ENCODE measurements around the gene ADAMTSL2. TPM values are rescaled to one million over a fixed set of nuclear protein-coding genes. Genes with fewer than 3 reads are reported as not detected.

Gene ADAMTSL2
- polyA plus RNA-seq, 1 of the 3 experiments (the other 2 are of a cell fraction) = 0.21 TPM

DNA sequence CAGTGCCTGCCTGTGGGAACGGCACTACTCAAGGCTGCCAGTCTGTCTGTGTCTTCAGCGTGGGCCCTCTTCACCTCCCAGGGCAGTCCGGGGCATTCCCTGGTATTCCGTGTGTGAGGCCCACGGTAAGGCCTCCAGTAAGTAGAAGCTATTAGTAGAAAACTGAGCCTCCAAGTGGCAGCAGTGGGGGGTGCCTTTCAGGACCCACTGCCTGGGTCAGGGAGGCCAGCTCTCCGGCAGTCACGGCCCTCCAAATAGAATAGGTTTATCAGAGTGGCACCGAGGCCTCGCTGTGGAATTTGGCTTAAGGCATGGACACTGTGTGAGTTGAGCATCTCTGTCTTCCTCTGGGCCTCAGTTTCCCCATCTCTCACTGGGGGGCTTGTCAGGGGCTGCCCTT is 23.1 kb downstream of the ADAMTSL2 start:
- no peak overlapping the region for H2AFZ ChIP-seq (ENCODE audit: low read depth)
- no peaks in the 10 kb centered on the region for H3K79me2 ChIP-seq (ENCODE audit: insufficient read depth)
- H3K4me1 ChIP-seq (ENCODE audit: control insufficient read depth in 1 of 2, insufficient read depth in 2 of 2, low read depth in 1 of 2, low read length in 1 of 2) = peaks cover 16 to 54% of the 10 kb centered on the region in 2 experiments
- WGBS (ENCODE audit: low lambda C conversion rate) = 86% methylated on average over 3 of the region's 9 CpGs
- H3K9me3 ChIP-seq = no peaks in the 10 kb centered on the region
- no peak for TF ChIP-seq TCF12 (IDR thresholded peaks at IDR 0.05)
- no peak for TF ChIP-seq MEF2A (IDR thresholded peaks at IDR 0.05; ENCODE audit: borderline replicate concordance, low read depth)
- no peak for TF ChIP-seq YY1 (IDR thresholded peaks at IDR 0.05; ENCODE audit: low read depth)
- no peak for TF ChIP-seq MXI1 (IDR thresholded peaks at IDR 0.05; ENCODE audit: low read depth, low read length)
- TF ChIP-seq EZH2phosphoT487 (IDR thresholded peaks at IDR 0.05; ENCODE audit: borderline replicate concordance, low read depth) = no peak
- TF ChIP-seq FOXM1 (IDR thresholded peaks at IDR 0.05; ENCODE audit: low read depth) = no peak
- TF ChIP-seq, protein P1, sequence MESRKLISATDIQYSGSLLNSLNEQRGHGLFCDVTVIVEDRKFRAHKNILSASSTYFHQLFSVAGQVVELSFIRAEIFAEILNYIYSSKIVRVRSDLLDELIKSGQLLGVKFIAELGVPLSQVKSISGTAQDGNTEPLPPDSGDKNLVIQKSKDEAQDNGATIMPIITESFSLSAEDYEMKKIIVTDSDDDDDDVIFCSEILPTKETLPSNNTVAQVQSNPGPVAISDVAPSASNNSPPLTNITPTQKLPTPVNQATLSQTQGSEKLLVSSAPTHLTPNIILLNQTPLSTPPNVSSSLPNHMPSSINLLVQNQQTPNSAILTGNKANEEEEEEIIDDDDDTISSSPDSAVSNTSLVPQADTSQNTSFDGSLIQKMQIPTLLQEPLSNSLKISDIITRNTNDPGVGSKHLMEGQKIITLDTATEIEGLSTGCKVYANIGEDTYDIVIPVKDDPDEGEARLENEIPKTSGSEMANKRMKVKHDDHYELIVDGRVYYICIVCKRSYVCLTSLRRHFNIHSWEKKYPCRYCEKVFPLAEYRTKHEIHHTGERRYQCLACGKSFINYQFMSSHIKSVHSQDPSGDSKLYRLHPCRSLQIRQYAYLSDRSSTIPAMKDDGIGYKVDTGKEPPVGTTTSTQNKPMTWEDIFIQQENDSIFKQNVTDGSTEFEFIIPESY (IDR thresholded peaks at IDR 0.05; ENCODE audit: borderline replicate concordance, low read depth) = no peak
- no peak for TF ChIP-seq TAF1 (IDR thresholded peaks at IDR 0.05; ENCODE audit: borderline replicate concordance, low read depth, low read length)
- TF ChIP-seq GABPA (IDR thresholded peaks at IDR 0.05; ENCODE audit: low read depth) = no peak
- TF ChIP-seq, protein P2, sequence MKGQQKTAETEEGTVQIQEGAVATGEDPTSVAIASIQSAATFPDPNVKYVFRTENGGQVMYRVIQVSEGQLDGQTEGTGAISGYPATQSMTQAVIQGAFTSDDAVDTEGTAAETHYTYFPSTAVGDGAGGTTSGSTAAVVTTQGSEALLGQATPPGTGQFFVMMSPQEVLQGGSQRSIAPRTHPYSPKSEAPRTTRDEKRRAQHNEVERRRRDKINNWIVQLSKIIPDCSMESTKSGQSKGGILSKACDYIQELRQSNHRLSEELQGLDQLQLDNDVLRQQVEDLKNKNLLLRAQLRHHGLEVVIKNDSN (IDR thresholded peaks at IDR 0.05; ENCODE audit: borderline replicate concordance, low read depth) = no peak
- no peak for TF ChIP-seq NRF1 (IDR thresholded peaks at IDR 0.05; ENCODE audit: low read depth, low read length)
- no peak for TF ChIP-seq POLR2AphosphoS5 (IDR thresholded peaks at IDR 0.05; ENCODE audit: low read depth, low read length)
- no peak for TF ChIP-seq SMC3 (IDR thresholded peaks at IDR 0.05; ENCODE audit: low read depth, low read length)
- no peak for TF ChIP-seq RCOR1 (IDR thresholded peaks at IDR 0.05; ENCODE audit: low read length)
- TF ChIP-seq RAD21 (IDR thresholded peaks at IDR 0.05; ENCODE audit: low read length) = no peak
- no peak overlapping the region for H3K4me3 ChIP-seq (ENCODE audit: low read depth in 2 of 2, low read length in 1 of 2)
- H3K27ac ChIP-seq (ENCODE audit: low read depth in 2 of 2, low read length in 1 of 2) = peak overlapping the region; percentile 76 to 96; a peak in 3 of 4 replicates
- POLR2A ChIA-PET = interaction anchor here (1.7 to 2.0 kb wide), 2 partner anchors 23 to 78 kb away, joined by 8 to 12 read pairs; partner anchors contain the start of genes ADAMTSL2 and DBH
- peaks cover 9% of the 10 kb centered on the region for H3F3A ChIP-seq (replicated peaks; ENCODE audit: insufficient read depth)
- H3K9me2 ChIP-seq = no peaks in the 10 kb centered on the region
- no peaks in the 10 kb centered on the region for H3K36me3 ChIP-seq (replicated peaks in 1 of 2; ENCODE audit: control insufficient read depth in 1 of 2, insufficient read depth in 2 of 2, low read length in 1 of 2)
- H3K4me2 ChIP-seq = peak overlapping the region; percentile 81
- H3K27me3 ChIP-seq (ENCODE audit: insufficient read depth) = no peaks in the 10 kb centered on the region
- DNase-seq = no peak
- CTCF ChIA-PET = interaction anchor here (0.8 to 1.4 kb wide), 2 partner anchors 21 to 58 kb away, joined by 3 to 5 read pairs; no protein-coding TSS in a partner anchor
- H4K20me1 ChIP-seq (ENCODE audit: insufficient read depth) = no peaks in the 10 kb centered on the region
- peak overlapping the region; percentile 51; the same call in 1 of the 2 replicates for H3K9ac ChIP-seq

All from SK-N-SH (cell line).